HG02884 (cell line): ENCODE measurements around the gene VN1R5.
"Not testable (repeated sequence)": the region's sequence is repeated elsewhere in the genome, so short reads cannot be mapped to it uniquely, and the experiment has no call there.

Experiments
- ATAC-seq: cut with Tn5 transposase; IDR thresholded peaks from one replicate; pipeline ENCODE4 v1.9.1; 2021; ENCODE audit warnings: mild to moderate bottlenecking, moderate library complexity; ENCODE audit not compliant: unreplicated experiment

The VN1R5 gene

DNA sequence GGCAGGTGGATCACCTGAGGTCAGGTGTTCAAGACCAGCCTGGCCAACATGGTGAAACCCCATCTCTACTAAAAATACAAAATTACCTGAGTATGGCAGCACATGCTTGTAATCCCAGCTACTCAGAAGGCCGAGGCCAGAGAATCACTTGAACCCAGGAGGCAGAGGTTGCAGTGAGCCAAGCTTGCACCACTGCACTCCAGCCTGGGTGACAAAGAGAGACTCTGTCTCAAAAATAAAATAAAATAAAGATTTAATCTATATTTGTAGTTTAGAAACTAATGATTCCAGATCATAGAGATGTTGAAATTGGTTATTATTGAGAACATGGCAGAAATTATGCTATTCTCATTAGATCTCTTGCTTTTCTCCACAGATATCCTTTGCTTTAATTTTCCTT lies at the start of gene VN1R5:
Gene VN1R5, plus strand, starts transcription at position 301 of the 400 bp plus-strand sequence.
- not testable (repeated sequence) for ATAC-seq

DNA sequence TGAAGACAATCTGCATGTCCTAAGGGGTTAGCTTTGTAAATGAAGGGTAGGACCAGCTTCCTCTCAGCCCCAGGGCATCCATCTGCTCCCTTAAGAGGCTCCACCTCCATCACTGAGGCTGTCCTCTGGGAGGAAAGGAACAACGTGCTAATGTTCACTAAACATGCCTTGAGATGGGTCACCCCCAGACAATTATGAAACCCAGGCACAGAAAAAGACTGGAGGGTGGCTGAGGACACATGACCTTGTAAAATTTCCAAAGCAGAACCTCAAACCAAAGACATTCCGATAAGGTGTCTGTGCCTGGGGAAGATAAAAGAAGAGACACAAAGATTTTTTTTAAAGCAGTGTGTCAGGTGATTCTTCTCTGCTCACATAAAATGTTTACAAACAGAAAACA lies 46.5 kb upstream of the VN1R5 start:
- ATAC-seq, result no peak

DNA sequence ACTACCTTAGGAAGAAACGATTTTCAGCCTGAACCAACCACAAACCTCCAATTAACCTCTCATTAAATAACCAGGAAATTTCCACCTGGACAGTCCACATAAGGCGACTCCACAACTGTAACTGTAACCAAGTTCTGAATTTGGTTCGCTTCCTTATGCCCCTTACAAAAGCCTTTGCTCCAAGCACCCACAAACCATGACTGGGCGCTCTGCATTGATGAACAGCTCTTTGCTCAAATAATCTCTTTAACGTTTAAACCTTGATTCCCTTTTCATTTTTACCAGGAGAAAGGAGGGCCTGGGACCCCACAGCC lies 45.9 kb upstream of the VN1R5 start:
- ATAC-seq, result peak; percentile 3

DNA sequence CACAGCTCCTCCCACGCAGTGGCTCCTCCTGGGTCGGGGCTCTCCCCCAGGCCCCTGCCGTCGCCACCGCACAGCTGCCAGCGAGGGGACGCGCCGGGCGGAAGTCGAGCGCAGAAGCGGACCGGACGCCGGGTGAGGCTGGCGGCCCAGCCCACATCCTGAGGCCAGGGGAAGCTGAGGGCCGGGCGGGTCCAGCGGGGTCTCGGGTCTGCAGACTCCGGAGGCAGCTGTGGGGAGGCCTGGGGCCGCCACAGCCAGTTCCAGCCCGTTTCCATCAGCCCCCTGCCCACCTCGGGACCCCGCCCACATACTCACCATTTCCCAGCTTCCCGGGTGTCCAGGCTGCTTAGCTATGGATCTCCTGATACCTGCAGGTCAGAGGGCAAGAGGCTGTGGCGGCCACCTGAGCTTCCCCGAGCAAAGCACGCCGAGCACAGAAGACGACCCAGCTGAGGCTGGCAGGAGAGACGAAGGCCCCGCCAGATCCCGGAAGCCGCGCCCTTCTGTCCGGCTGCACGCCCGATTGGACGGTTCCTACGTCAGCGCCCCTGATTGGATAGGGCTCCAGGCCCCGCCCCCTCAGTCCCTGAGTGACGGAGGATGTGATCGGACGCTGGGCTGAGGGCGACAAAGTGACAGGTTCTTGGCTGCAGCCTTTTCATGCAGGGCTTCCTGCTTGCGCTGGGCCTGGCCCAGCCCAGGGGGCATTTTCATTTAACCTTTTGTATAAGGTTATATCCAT lies 45.3 kb upstream of the VN1R5 start:
- peak; percentile 90 for ATAC-seq

DNA sequence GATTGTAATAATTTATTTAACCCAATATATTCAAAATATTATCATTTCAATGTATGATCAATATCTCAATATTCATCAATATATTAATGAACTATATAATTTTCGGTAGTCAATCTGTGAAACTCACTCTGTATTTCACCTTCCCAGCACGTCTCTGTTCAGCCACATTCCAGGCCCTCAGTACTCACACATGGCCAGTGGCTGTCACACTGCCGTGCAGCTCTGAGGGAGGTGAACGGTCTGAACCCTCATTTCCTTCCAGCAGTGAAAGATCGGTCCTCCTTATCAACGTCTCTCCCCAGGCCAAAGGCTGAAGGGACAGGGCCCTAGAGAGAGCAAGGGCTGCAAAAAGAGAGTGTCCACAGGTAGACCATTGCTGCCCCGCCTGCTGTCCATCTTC lies 44.5 kb upstream of the VN1R5 start:
- ATAC-seq, result no peak

DNA sequence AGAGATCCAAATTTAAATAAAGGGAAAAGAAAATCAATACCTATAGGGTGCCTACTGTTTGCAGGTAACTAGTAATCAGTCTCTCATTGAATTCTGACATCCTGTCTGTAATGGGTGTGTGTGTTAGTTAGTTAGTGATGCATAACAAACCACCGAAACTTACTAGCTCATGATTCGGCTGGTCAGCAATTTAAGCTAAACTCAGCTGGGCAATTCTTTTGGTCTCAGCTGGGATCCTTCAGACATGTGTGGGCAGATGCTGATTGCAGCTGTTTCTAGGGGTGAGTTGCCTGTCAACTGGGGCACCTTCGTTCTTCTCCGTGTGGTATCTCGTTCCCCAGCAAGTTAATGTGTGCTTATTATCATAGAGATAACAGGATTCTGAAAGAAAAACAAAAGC lies 43.9 kb upstream of the VN1R5 start:
- ATAC-seq, result peak; percentile 56

DNA sequence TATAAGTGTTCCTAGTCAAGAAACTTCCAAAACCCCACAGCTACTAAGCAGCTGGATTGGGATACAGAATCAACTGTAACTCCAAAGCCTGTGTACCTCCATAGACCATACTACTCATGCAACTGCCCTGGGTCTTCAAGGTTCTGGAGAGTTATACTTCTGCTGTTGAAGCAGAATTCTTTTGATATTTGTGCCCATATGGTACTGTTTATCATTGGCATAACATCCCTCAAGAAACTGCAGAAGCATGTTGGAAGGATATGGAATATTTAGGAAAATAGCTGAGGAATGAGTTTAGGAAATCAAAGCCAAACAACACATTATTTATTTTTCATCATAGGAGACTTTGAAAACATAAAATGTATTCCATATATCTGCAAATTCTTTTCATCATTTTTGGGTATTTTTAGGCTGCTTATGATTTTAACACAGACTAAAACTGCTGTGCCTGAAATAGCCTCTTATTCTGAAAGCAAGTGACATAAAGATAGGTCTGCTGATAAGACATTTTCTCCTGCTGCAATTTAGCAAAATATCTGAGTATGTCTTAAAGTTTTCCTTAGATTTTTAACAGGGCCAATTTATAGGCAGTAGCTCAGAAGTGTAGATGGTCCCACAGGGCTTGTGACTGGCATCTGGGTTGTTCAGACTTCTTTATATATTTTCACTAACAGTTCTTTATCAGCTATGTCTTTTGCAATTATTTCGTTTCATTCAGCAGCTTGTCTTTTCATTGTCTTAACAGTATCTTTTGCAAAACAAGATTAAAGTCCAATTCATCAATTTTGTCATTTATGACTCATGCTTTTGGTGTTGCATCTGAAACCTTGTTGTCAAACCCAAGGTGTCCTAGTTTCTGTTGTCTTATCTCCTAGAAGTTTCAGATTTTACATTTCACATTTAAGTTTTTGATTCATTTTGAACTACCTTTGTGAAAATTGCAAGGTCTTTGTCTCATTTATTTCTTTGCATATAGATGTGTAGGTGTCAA lies 43.0 kb upstream of the VN1R5 start:
- ATAC-seq, result no peak

DNA sequence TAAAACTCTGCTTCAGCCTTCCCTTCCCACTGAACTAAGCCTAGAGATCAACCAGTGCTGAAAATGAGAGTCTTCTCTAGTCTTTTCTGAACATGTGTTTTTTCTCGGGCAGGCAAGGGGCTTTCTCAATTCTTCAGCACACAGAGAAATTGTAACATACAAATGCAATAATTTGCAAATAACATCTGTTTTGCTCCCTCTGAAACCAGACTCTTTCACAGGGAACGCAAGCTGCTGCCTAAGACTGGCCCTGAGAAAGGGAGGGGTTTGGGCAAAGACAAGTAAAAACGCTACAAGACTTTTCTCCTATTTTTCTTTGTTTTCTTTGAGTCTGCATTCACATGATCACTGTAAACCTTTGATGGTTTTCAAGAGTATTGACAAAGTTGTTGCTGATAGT lies 39.6 kb upstream of the VN1R5 start:
- ATAC-seq, result no peak

DNA sequence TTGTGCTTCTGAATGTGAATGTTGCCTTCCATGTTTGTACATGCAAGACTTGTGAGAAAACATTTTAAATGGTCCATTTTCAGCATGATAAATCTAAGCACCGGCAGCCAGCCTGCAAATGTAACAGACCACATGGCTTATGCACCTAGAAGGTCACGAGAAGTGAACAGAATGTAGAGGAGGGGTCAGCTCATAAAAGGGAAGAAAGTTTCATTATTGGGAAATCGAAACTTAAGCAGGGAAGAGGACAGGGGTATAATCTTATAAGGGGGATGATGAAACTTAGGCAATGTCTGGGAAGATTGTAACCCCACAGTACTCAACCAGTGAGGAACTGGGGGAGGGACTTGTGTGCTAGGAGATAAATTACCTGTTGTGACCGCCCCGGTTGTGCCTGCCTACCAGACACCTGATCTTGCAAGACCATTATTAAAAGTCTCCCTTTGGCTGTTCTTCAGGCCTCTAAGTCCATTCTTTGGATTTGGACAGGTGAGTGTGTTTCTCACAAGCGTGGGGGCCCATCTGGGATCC lies 37.7 kb upstream of the VN1R5 start:
- ATAC-seq, result no peak

DNA sequence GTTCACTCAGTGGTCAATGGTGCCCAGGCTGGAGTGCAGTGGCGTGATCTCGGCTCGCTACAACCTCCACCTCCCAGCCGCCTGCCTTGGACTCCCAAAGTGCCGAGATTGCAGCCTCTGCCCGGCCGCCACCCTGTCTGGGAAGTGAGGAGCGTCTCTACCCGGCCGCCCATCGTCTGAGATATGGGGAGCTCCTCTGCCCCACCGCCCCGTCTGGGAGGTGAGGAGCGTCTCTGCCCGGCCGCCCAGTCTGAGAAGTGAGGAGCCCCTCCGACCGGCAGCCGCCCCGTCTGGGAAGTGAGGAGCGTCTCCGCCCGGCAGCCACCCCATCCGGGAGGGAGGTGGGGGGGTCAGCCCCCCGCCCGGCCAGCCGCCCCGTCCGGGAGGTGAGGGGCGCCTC lies 35.6 kb upstream of the VN1R5 start:
- ATAC-seq, result not testable (repeated sequence)

DNA sequence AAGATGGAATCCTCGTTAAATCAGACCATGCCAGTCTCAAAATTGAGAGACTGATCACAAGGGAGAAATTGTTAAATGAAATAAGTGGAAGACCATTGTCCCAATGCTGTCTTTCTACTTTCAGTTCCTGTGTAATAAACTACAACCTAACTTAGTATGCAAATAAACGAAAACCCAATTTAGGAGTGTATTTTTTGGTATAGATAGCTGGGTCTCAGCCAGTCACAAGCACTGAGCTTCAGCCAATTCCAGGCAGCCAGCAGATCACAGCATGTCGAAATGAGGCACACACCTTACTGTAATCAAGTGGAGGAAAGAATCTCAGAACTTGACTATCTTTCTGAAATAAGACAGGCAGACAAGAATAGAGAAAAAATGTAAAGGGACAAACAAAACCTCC lies 33.0 kb upstream of the VN1R5 start:
- no peak for ATAC-seq

DNA sequence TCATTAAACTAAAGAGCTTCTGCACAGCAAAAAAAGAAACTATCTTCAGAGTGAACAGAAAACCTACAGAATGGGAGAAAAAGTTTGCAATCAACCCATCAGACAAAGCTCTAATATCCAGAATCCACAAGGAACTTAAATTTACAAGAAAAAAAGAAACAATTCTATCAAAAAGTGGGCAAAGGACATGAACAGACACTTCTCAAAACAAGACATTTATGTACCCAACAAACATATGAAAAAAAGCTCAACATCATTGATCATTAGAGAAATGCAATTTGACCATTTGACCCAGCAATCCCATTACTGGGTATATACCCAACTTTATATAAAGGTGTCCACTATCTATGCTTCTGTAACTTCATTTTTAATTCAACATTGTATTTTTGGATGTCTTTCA lies 31.1 kb upstream of the VN1R5 start:
- no peak for ATAC-seq

DNA sequence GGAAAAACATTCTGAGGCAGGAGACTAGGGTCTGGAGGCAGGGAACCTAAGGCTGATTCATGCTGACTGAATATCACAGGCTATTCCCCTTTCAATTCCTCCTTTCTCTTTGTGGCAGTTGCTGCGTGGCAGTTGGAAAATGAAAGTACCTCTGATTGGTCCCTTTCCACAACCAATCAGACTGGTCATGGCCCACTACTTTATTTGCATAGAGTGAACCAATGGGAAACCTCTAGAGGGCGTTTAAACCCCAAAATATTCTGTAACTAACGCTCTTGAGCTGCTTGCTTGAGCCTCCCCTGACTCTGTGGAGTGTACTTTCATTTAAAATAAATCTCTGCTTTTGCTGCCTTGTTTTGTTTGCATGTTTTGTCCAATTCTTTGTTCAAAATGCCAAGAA lies 27.7 kb upstream of the VN1R5 start:
- no peak for ATAC-seq

DNA sequence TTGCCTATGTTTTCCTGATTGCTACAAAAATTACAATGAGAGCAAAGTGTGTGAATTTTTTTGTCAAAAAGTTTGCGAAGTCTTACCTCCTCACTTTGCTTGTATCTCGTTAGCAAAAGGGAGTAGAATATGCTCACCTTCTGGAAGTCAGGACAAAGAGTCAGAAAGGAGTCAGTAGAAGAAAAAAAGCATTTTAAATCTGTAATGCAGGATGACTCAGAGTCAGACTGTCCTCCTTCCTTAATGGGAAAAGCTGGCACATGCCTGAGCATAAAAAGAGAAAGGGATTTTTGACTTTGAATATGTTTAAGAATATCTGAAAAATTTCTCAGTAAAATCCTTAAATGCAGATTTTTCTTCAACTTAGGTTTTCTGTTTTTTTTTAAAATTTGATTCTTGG lies 14.2 kb upstream of the VN1R5 start:
- no peak for ATAC-seq

DNA sequence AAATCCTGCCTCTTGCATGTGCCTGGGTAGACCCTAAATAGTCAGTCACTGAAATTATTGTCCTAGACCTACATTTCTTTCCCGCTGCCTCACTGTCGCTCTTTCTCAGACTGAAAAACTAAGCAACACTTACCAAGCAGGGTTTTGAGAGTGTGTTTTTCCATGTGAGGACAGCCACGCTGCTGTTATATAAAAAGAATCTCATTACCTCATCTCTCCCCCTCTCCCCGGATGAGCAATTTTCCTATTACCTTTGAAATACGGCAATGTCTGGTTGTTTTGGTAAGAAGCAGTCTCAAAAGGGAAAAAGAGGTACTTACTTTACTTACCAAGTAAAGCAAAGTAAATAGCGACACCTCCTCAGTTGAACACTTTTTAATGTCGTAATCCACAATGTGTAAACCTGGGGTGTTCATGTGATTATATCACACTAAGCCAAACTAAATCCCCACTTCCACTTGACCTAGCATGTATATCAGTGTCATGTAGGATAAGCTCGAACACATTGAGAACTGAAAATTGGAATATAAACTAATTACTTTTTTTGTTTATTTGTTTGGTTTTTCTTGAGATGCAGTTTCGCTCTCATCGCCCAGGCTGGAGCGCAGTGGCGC lies 12.2 kb upstream of the VN1R5 start:
- no peak for ATAC-seq

DNA sequence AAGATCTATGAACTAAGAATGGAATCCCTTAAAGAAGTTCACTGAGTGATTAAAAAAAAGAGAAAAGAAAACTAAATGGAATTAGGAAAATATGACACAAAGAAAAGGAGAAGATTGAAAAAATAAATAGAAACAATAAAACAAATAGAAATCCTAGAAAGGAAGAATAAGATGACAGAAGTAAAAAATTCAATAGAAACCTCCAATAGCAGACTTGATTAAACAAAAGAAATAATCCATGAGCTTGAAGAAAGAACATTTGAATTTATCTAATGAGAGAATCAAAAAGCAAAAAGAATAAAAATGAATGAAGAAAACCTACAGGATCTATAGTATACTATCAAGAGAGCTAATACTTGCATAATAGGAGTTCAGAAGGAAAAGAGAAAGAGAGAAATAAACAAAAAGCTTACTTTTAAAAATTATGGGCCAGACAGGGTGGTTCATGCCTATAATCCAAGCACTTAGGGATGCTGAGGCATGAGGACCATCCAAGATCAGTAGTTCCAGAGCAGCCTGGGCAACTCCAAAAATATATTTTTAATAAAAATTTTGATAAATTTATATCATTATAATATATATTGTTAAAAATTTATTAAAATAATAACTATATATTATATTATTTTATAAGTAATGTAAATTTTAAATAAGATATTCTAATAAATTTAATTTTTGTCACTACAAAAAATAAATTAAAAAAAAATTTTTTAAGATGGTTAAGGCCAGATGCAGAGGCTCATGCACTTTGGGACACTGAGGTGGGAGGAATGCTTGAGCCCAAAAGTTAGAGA lies 9.4 kb upstream of the VN1R5 start:
- ATAC-seq, result no peak

DNA sequence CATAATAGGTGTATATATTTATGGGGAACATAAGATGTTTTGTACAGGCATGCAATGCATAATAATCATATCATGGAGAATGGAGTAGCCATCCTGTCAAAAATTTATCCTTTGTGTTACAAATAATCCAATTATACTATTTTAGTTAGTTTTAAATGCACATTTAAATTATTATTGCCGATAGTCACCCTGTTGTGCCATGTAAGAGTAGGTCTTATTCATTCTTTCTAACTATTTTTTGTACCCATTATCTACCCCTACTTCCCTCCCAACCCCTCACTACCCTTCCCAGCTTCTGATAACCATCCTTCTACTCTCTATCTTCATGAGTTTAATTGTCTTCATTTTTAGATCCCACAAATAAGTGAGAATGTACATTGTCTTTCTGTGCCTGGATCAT lies 8.3 kb upstream of the VN1R5 start:
- ATAC-seq, result no peak

DNA sequence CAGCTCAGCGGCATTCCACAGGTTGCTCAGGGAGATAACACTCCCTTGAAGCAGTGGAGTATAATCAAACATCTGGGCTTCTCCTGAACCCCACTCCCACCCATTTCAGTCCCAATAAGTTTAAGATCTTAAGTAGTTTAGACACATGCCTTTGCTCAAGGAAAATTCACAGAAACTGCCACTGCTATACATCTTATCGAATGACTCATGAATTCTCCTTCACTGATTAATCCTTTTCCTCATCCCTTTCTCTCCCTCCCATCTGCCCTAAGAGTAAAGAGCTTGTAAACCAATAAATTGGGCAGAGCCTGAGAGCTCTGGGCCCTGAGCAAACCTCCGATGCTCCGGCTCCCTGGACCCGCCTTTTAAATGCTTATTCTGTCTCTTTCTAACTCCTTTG lies 10.2 kb downstream of the VN1R5 start:
- no peak for ATAC-seq

DNA sequence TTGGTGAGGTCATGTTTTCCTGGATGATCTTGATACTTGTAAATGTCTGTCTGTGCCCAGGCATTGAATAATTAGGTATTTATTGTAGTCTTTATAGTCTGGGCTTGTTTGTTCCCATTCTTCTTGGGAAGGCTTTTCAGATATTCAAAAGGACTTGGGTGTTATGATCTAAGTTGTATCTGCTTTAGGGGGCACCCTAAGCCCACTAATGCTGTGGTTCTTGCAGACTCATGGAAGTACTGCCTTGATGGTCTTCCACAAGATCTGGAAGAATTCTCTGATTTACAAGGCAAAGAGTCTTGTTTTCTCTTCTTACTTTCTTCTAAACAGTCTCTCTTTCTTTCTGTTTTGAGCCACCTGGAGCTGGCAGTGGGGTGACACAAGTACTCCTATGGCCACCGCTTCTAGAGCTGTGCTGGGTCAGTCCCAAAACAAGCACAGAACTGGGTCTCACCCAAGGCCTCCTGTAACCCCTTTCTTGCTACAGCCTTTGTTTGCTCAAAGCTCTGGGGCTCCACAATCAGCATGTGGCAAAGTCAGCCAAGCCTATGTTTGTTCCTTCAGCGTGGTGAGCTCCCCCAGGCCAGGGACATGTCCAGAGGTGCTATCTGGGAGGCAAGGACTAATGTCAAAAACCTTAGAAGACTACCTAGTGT lies 12.6 kb downstream of the VN1R5 start:
- ATAC-seq, result no peak

DNA sequence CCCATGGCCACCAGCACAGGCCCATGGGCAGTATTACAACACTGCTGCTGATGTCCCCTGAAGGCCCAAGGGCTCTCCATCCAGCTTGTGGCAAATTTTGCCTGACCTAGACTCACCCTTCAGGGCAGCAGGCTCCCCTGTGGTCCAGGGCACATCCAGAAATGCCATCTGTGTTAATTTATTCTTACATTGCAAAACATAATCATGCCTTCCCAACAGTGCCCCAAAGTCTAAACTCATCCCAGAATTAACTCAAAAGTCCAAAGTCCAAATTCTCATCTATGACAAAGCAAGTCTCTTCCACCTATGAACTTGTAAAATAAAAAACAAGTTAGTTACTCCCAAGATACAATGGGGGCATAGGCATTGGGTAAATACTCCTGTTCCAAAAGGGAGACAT lies 13.3 kb downstream of the VN1R5 start:
- no peak for ATAC-seq
